ENCODE data around the gene FBXO3.
"Not testable (repeated sequence)": the region's sequence is repeated elsewhere in the genome, so short reads cannot be mapped to it uniquely, and the experiment has no call there.

FBXO3 gene

GRCh38 chr11:33772300-33772699, 2.0 kb downstream of the FBXO3 start:
- DNase-seq (ENCODE audit: low read depth), result no peak

GRCh38 chr11:33770236-33770635, 4.1 kb downstream of the FBXO3 start:
- DNase-seq (ENCODE audit: low read depth), result no peak

- no peak for DNase-seq (ENCODE audit: low read depth)
Observed at GRCh38 chr11:33769542-33769941, 4.8 kb downstream of the FBXO3 start.

- DNase-seq (ENCODE audit: low read depth), result no peak
Observed at GRCh38 chr11:33767624-33768023, 6.7 kb downstream of the FBXO3 start.

- no peak for DNase-seq (ENCODE audit: low read depth)
Observed at GRCh38 chr11:33766085-33766484, 8.2 kb downstream of the FBXO3 start.

- DNase-seq (ENCODE audit: low read depth), result no peak
Observed at GRCh38 chr11:33761471-33761870, 12.8 kb downstream of the FBXO3 start.

- no peak for DNase-seq (ENCODE audit: low read depth)
Observed at GRCh38 chr11:33753304-33753967, 20.9 kb downstream of the FBXO3 start.

- DNase-seq (ENCODE audit: low read depth), result no peak
Observed at GRCh38 chr11:33751878-33752277, 22.4 kb downstream of the FBXO3 start.

GRCh38 chr11:33747979-33748378, 26.3 kb downstream of the FBXO3 start:
- DNase-seq (ENCODE audit: low read depth), result no peak

- DNase-seq (ENCODE audit: low read depth), result no peak
Observed at GRCh38 chr11:33743291-33743690, 31.0 kb downstream of the FBXO3 start.

- no peak for DNase-seq (ENCODE audit: low read depth)
Observed at GRCh38 chr11:33742249-33742851, 32.0 kb downstream of the FBXO3 start.

GRCh38 chr11:33741806-33742205, 32.5 kb downstream of the FBXO3 start:
- no peak for DNase-seq (ENCODE audit: low read depth)

- DNase-seq (ENCODE audit: low read depth), result no peak
Observed at GRCh38 chr11:33737362-33737821, 36.9 kb downstream of the FBXO3 start.

- DNase-seq (ENCODE audit: low read depth), result peak; percentile 65
Observed at GRCh38 chr11:33736148-33736812, 38.0 kb downstream of the FBXO3 start, which contains the start of gene CD59. CD59 (minus strand) TSS chr11:33736423; CDS start chr11:33722445, 13,978 bp downstream.

GRCh38 chr11:33735271-33736147, 38.8 kb downstream of the FBXO3 start:
- DNase-seq (ENCODE audit: low read depth), result no peak

- DNase-seq (ENCODE audit: low read depth), result no peak
Observed at GRCh38 chr11:33734441-33735270, 39.7 kb downstream of the FBXO3 start.

GRCh38 chr11:33733980-33734379, 40.3 kb downstream of the FBXO3 start:
- DNase-seq (ENCODE audit: low read depth), result no peak

GRCh38 chr11:33731723-33732531, 42.4 kb downstream of the FBXO3 start:
- DNase-seq (ENCODE audit: low read depth), result no peak

GRCh38 chr11:33730716-33731115, 43.6 kb downstream of the FBXO3 start:
- no peak for DNase-seq (ENCODE audit: low read depth)

- DNase-seq (ENCODE audit: low read depth), result not testable (repeated sequence)
Observed at GRCh38 chr11:33729072-33729664, 45.2 kb downstream of the FBXO3 start.

Measured in stimulated activated CD8-positive, alpha-beta memory T cell treated with anti-CD3 and anti-CD28 coated beads, Interleukin-15, amount 100 ng/mL, for 24 hours (primary cell).